ENCODE measurements around the gene CCN2. TPM values are rescaled to one million over a fixed set of nuclear protein-coding genes. Genes with fewer than 3 reads are reported as not detected.

The CCN2 gene
- total and polyA plus RNA-seq, 2 donors (not counting 1 experiment from before 2014, with no cell fraction given): 22.8 to 216 TPM

DNA sequence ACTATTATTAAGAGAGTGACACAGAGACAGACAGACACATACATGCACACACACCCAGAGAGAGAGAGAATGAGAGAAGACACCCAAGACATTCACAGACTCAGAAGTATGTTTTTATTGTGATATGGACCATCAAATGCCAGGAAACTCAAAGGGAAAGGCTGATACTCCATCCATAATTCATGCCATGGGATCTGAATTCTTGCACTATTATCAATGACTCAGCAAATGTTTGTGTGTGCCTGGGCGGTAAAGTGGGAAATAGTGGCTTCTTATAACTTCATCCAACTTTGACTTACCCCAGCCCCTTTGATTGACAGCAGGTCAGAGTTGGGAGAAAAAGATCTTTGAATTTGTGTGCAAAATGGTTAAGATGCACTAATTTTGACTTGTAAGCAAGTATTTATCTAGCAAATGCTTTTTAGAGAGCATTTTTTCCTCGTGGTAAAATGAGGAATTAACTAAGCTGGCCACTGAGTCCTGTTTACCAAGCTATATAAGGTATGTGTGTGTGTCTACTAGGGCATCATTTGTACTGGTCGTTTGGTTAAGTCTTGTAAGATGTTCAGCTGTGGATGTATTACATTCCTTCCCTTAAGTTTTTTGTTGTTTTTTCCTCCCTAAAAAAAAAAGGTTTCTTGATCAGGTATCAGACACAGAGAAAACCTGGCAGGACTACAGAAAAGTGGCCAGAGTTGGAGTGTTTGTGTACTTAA lies 3.0 kb upstream of the CCN2 start:
- Histone ChIP-seq H4K20me1 (ENCODE audit: control insufficient read depth, extremely low read depth, insufficient read depth, low read length) (no peaks in the 10 kb centered on the region), H3K4me1 (ENCODE audit: control insufficient read depth, extremely low read depth, insufficient read depth, low read length) (peaks cover 15% of the 10 kb centered on the region), H3K4me2 (ENCODE audit: extremely low read depth, insufficient read depth, low read length) (peak overlapping the region; percentile 56), H3K27ac (ENCODE audit: insufficient read depth, low read length) (peak overlapping the region; percentile 74), H3K36me3 (ENCODE audit: control insufficient read depth, insufficient read depth, low read length) (peaks cover 2% of the 10 kb centered on the region), H3K27me3 (ENCODE audit: control insufficient read depth, insufficient read depth, low read length) (no peaks in the 10 kb centered on the region), H3K9me3 (ENCODE audit: control insufficient read depth, insufficient read depth, low read depth, low read length) (no peaks in the 10 kb centered on the region), H3K4me3 (replicated peaks in 1 of 4; ENCODE audit: control extremely low read depth in 1 of 4, insufficient read depth in 1 of 4, low read depth in 3 of 4, low read length in 4 of 4) (no peak overlapping the region), H3K9ac (ENCODE audit: insufficient read depth, low read length) (peak overlapping the region; percentile 1), H2AFZ (ENCODE audit: low read length) (no peak overlapping the region), H3K79me2 (ENCODE audit: control insufficient read depth, insufficient read depth, low read length) (peaks cover 8% of the 10 kb centered on the region)
- DNase-seq (ENCODE audit: low read depth in 2 of 2): peak; percentile 53 to 79
- TF ChIP-seq, protein P1, sequence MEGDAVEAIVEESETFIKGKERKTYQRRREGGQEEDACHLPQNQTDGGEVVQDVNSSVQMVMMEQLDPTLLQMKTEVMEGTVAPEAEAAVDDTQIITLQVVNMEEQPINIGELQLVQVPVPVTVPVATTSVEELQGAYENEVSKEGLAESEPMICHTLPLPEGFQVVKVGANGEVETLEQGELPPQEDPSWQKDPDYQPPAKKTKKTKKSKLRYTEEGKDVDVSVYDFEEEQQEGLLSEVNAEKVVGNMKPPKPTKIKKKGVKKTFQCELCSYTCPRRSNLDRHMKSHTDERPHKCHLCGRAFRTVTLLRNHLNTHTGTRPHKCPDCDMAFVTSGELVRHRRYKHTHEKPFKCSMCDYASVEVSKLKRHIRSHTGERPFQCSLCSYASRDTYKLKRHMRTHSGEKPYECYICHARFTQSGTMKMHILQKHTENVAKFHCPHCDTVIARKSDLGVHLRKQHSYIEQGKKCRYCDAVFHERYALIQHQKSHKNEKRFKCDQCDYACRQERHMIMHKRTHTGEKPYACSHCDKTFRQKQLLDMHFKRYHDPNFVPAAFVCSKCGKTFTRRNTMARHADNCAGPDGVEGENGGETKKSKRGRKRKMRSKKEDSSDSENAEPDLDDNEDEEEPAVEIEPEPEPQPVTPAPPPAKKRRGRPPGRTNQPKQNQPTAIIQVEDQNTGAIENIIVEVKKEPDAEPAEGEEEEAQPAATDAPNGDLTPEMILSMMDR (conservative IDR thresholded peaks at IDR 0.05 in 1 of 2, IDR thresholded peaks at IDR 0.05 in 1 of 2; ENCODE audit: low read depth in 1 of 2, low read length in 2 of 2): no peak
- TF ChIP-seq EZH2 (IDR thresholded peaks at IDR 0.05; ENCODE audit: low read length, missing control alignments): no peak

DNA sequence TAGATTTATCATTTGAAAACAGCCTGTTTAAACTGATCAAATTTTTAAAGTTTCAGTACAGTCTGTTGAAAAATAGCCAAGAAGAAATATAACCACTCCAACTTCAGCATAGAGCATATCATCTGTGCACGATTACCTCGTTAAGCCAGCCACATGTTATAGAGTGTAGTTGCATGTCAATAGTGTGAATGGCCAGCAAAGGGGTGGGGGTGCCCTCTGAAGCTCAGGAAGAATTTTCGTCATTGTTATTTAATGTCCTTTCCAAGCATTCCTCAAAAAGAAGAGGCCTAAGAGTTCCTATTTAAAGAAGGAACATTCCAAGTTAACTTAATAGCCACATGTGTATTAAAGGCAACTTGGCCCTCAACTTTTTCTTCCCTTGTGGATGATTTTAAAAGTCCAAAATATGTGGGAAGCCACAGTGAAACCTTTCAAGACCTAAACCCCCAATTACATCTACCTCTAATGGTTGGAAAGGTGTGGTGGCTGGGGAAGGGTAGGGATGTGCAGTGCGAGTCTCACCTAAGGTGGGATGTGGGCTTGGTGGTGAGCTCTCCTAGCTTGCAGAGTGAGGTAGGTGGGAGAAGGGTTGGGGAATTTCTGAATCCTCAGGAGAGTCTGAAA lies 1.8 kb upstream of the CCN2 start:
- H3K9ac ChIP-seq (ENCODE audit: insufficient read depth, low read length): no peak overlapping the region
- H4K20me1 ChIP-seq (ENCODE audit: control insufficient read depth, extremely low read depth, insufficient read depth, low read length): no peaks in the 10 kb centered on the region
- DNase-seq (ENCODE audit: low read depth in 2 of 2): no peak
- no peak overlapping the region for H3K4me2 ChIP-seq (ENCODE audit: extremely low read depth, insufficient read depth, low read length)
- TF ChIP-seq, protein P1 (conservative IDR thresholded peaks at IDR 0.05 in 1 of 2, IDR thresholded peaks at IDR 0.05 in 1 of 2; ENCODE audit: low read depth in 1 of 2, low read length in 2 of 2): no peak
- TF ChIP-seq EZH2 (IDR thresholded peaks at IDR 0.05; ENCODE audit: low read length, missing control alignments): no peak
- H3K9me3 ChIP-seq (ENCODE audit: control insufficient read depth, insufficient read depth, low read depth, low read length): no peaks in the 10 kb centered on the region
- H3K4me1 ChIP-seq (ENCODE audit: control insufficient read depth, extremely low read depth, insufficient read depth, low read length): peaks cover 15% of the 10 kb centered on the region
- no peak overlapping the region for H3K4me3 ChIP-seq (replicated peaks in 1 of 4; ENCODE audit: control extremely low read depth in 1 of 4, insufficient read depth in 1 of 4, low read depth in 3 of 4, low read length in 4 of 4)
- H3K79me2 ChIP-seq (ENCODE audit: control insufficient read depth, insufficient read depth, low read length): peaks cover 19% of the 10 kb centered on the region
- peaks cover 4% of the 10 kb centered on the region for H3K36me3 ChIP-seq (ENCODE audit: control insufficient read depth, insufficient read depth, low read length)
- no peaks in the 10 kb centered on the region for H3K27me3 ChIP-seq (ENCODE audit: control insufficient read depth, insufficient read depth, low read length)
- H2AFZ ChIP-seq (ENCODE audit: low read length): no peak overlapping the region
- H3K27ac ChIP-seq (ENCODE audit: insufficient read depth, low read length): no peak overlapping the region

DNA sequence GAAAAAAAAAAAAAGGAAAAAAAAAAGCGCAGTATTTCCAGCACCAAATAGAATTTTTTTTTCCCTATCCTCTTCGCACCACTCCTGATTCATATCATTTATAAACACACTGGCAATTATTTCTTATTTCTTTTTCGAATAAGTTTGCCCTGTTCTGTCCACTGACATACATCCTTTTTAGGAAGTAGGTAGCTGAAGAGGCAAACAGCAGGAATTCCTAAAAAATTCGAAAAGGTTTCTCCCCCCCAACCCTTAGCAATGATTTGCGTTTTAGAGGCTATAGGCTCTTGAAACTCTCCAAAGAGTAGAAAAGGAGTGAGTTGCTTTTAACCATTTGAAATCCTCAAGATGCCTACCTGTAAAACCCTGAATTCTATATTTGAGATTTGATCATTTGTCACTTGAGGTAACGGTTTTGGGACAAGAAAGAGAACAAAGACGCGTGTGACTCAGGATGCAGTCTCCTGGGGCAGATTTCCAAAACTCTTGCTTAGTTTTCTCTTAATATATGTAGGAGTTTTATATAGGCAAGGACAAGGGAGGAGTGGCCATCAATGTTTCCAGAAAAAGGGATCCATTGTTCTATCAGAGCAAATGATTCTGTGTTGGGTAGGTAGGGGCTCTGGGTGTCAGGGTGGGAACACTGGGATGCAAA lies 531 bp upstream of the CCN2 start:
- DNase-seq (ENCODE audit: low read depth in 2 of 2): peak; percentile 33 to 36
- TF ChIP-seq EZH2 (IDR thresholded peaks at IDR 0.05; ENCODE audit: low read length, missing control alignments): no peak
- TF ChIP-seq, protein P1 (conservative IDR thresholded peaks at IDR 0.05 in 1 of 2, IDR thresholded peaks at IDR 0.05 in 1 of 2; ENCODE audit: low read depth in 1 of 2, low read length in 2 of 2): no peak
- no peaks in the 10 kb centered on the region for H4K20me1 ChIP-seq (ENCODE audit: control insufficient read depth, extremely low read depth, insufficient read depth, low read length)

More for the DNA sequence above, 531 bp upstream of the CCN2 start:
- Histone ChIP-seq H3K9ac (ENCODE audit: insufficient read depth, low read length) (no peak overlapping the region), H3K27me3 (ENCODE audit: control insufficient read depth, insufficient read depth, low read length) (no peaks in the 10 kb centered on the region), H3K4me3 (replicated peaks in 1 of 4; ENCODE audit: control extremely low read depth in 1 of 4, insufficient read depth in 1 of 4, low read depth in 3 of 4, low read length in 4 of 4) (peak overlapping the region in 3 of 4 experiments; percentile 20 to 72 (median 71)), H3K79me2 (ENCODE audit: control insufficient read depth, insufficient read depth, low read length) (peaks cover 19% of the 10 kb centered on the region), H3K4me2 (ENCODE audit: extremely low read depth, insufficient read depth, low read length) (peak overlapping the region; percentile 73), H3K27ac (ENCODE audit: insufficient read depth, low read length) (peak overlapping the region; percentile 50), H3K9me3 (ENCODE audit: control insufficient read depth, insufficient read depth, low read depth, low read length) (no peaks in the 10 kb centered on the region), H2AFZ (ENCODE audit: low read length) (no peak overlapping the region), H3K4me1 (ENCODE audit: control insufficient read depth, extremely low read depth, insufficient read depth, low read length) (peaks cover 15% of the 10 kb centered on the region), H3K36me3 (ENCODE audit: control insufficient read depth, insufficient read depth, low read length) (peaks cover 4% of the 10 kb centered on the region)

Data from fibroblast of lung (primary cell).